ENCODE measurements around the gene GPC1. TPM values are rescaled to one million over a fixed set of nuclear protein-coding genes. Genes with fewer than 3 reads are reported as not detected.

Gene GPC1
- total RNA-seq, 1 donor from 2014 or later, result 14.2 TPM

GRCh38 chr2:240397924-240398645, 37.4 kb upstream of the GPC1 start:
- no peaks in the 10 kb centered on the region for H3K36me3 Mint-ChIP-seq
- no peaks in the 10 kb centered on the region for H3K9me3 ChIP-seq (ENCODE audit: low read depth)
- no peak overlapping the region for H3K4me3 ChIP-seq
- no peaks in the 10 kb centered on the region for H3K36me3 ChIP-seq
- H3K9ac ChIP-seq, result no peak overlapping the region
- H2AFZ ChIP-seq (replicated peaks), result no peak overlapping the region
- H3K9me3 Mint-ChIP-seq, result no peaks in the 10 kb centered on the region
- peaks cover 10% of the 10 kb centered on the region for H3K27me3 Mint-ChIP-seq (ENCODE audit: insufficient read depth, low read depth)
- TF ChIP-seq EZH2 (IDR thresholded peaks at IDR 0.05) (no peak), EZH2phosphoT487 (IDR thresholded peaks at IDR 0.05) (no peak), CTCF (IDR thresholded peaks at IDR 0.05) (no peak)
- no peaks in the 10 kb centered on the region for H3F3A ChIP-seq (ENCODE audit: low read depth)
- H3K4me2 ChIP-seq, result no peak overlapping the region
- peaks cover 5% of the 10 kb centered on the region for H3K4me1 ChIP-seq
- H3K4me3 Mint-ChIP-seq, result no peak overlapping the region
- DNase-seq (ENCODE audit: low spot score), result no peak
- H4K20me1 ChIP-seq (ENCODE audit: low read depth), result no peaks in the 10 kb centered on the region
- peaks cover 20% of the 10 kb centered on the region for H3K4me1 Mint-ChIP-seq
- H3K79me2 ChIP-seq (ENCODE audit: low read depth), result no peaks in the 10 kb centered on the region
- no peaks in the 10 kb centered on the region for H3K27me3 ChIP-seq
- no peak overlapping the region for H3K27ac ChIP-seq
- H3K27ac Mint-ChIP-seq, result peak overlapping the region; percentile 80

- Mint-ChIP-seq H3K27me3 (ENCODE audit: insufficient read depth, low read depth) (peaks cover 6% of the 10 kb centered on the region), H3K4me1 (peaks cover 20% of the 10 kb centered on the region), H3K9me3 (no peaks in the 10 kb centered on the region), H3K36me3 (no peaks in the 10 kb centered on the region), H3K4me3 (no peak overlapping the region), H3K27ac (peak overlapping the region; percentile 80)
- no peaks in the 10 kb centered on the region for H3K27me3 ChIP-seq
- no peak overlapping the region for H2AFZ ChIP-seq (replicated peaks)
- no peak overlapping the region for H3K4me2 ChIP-seq
- TF ChIP-seq EZH2phosphoT487 (IDR thresholded peaks at IDR 0.05) (no peak), EZH2 (IDR thresholded peaks at IDR 0.05) (no peak), CTCF (IDR thresholded peaks at IDR 0.05) (no peak)
- no peak overlapping the region for H3K4me3 ChIP-seq
- no peaks in the 10 kb centered on the region for H3K36me3 ChIP-seq
- H3K9ac ChIP-seq, result no peak overlapping the region
- H3K9me3 ChIP-seq (ENCODE audit: low read depth), result no peaks in the 10 kb centered on the region
- no peaks in the 10 kb centered on the region for H3K79me2 ChIP-seq (ENCODE audit: low read depth)
- no peak overlapping the region for H3K27ac ChIP-seq
- no peaks in the 10 kb centered on the region for H3F3A ChIP-seq (ENCODE audit: low read depth)
- H3K4me1 ChIP-seq, result peaks cover 5% of the 10 kb centered on the region
- H4K20me1 ChIP-seq (ENCODE audit: low read depth), result no peaks in the 10 kb centered on the region
- no peak for DNase-seq (ENCODE audit: low spot score)
These were observed 36.7 kb upstream of the GPC1 start for GRCh38 chr2:240398661-240399267.

GRCh38 chr2:240399419-240400324, 35.8 kb upstream of the GPC1 start:
- H3K36me3 ChIP-seq, result no peaks in the 10 kb centered on the region
- H3K4me1 ChIP-seq, result peaks cover 5% of the 10 kb centered on the region
- no peak overlapping the region for H3K9ac ChIP-seq
- no peak overlapping the region for H3K4me3 Mint-ChIP-seq
- H3K27me3 ChIP-seq, result no peaks in the 10 kb centered on the region
- H3K9me3 Mint-ChIP-seq, result no peaks in the 10 kb centered on the region
- H3K27me3 Mint-ChIP-seq (ENCODE audit: insufficient read depth, low read depth), result peaks cover 4% of the 10 kb centered on the region
- no peaks in the 10 kb centered on the region for H4K20me1 ChIP-seq (ENCODE audit: low read depth)
- H3K27ac ChIP-seq, result no peak overlapping the region
- H3F3A ChIP-seq (ENCODE audit: low read depth), result no peaks in the 10 kb centered on the region
- peak overlapping the region; percentile 57 for H3K27ac Mint-ChIP-seq
- H3K4me1 Mint-ChIP-seq, result peaks cover 20% of the 10 kb centered on the region
- no peak overlapping the region for H3K4me3 ChIP-seq
- H3K36me3 Mint-ChIP-seq, result no peaks in the 10 kb centered on the region
- TF ChIP-seq EZH2 (IDR thresholded peaks at IDR 0.05) (no peak), EZH2phosphoT487 (IDR thresholded peaks at IDR 0.05) (no peak), CTCF (IDR thresholded peaks at IDR 0.05) (no peak)
- H3K79me2 ChIP-seq (ENCODE audit: low read depth), result no peaks in the 10 kb centered on the region
- H3K9me3 ChIP-seq (ENCODE audit: low read depth), result no peaks in the 10 kb centered on the region
- no peak overlapping the region for H3K4me2 ChIP-seq
- H2AFZ ChIP-seq (replicated peaks), result no peak overlapping the region
- no peak for DNase-seq (ENCODE audit: low spot score)

All from neural progenitor cell (in vitro differentiated cells).